GM13976 (cell line): ENCODE measurements around the gene EPRS1.
"Not testable (repeated sequence)": the region's sequence is repeated elsewhere in the genome, so short reads cannot be mapped to it uniquely, and the experiment has no call there.

Source experiments
- DNase-seq: peaks from one replicate; pipeline ENCODE4 v3.0.0; 2012; ENCODE audit warnings: low spot score
- CTCF ChIP-seq: IDR thresholded peaks from 2 replicates; pipeline ENCODE4 v1.5.1; 2012; ENCODE audit warnings: borderline replicate concordance, mild to moderate bottlenecking; ENCODE audit not compliant: insufficient read depth; ENCODE audit errors: extremely low read depth, missing control alignments, control extremely low read depth
- in situ Hi-C: fragments of 300-500 bp; cut with MboI; formaldehyde crosslinking; loops from one replicate; pipeline ENCODE4 v1.12.0; 2022; ENCODE audit warnings: low sequenced_read_pairs, mixed read lengths, inconsistent platforms; ENCODE audit not compliant: unreplicated experiment

EPRS1 gene

GRCh38 chr1:220046052-220046930 is at the start of gene EPRS1:
TSS of gene EPRS1 (minus strand) at chr1:220046505. CDS start at chr1:220046388, 117 bp downstream.
- TF ChIP-seq CTCF: peak; percentile 71
- in situ Hi-C loops: no loop called here

GRCh38 chr1:220094016-220094911 is 48.0 kb upstream of the EPRS1 start, which contains the start of gene IARS2:
TSS of gene IARS2 (plus strand) at chr1:220094132. CDS start at chr1:220094217, 85 bp downstream.
- in situ Hi-C loops: no loop called here
- DNase-seq: peak; percentile 95
- no peak for TF ChIP-seq CTCF

More at GRCh38 chr1:220046052-220046930, at the start of gene EPRS1:
- peak; percentile 95 for DNase-seq

GRCh38 chr1:220093361-220094015 is 47.2 kb upstream of the EPRS1 start:
- in situ Hi-C loops: no loop called here
- no peak for TF ChIP-seq CTCF
- no peak for DNase-seq

GRCh38 chr1:220092694-220093093 is 46.4 kb upstream of the EPRS1 start:
- TF ChIP-seq CTCF: no peak
- DNase-seq: no peak
- in situ Hi-C loops: no loop called here

GRCh38 chr1:220089650-220090556 is 43.6 kb upstream of the EPRS1 start, which contains the start of gene BPNT1:
TSS of gene BPNT1 (minus strand) at chr1:220089788. CDS start at chr1:220079846, 9,942 bp downstream.
- TF ChIP-seq CTCF: no peak
- in situ Hi-C loops: no loop called here

GRCh38 chr1:220086261-220086686 is 40.0 kb upstream of the EPRS1 start:
- peak; percentile 34 for DNase-seq
- TF ChIP-seq CTCF: peak; percentile 56
- in situ Hi-C loops: not testable (repeated sequence)

More at GRCh38 chr1:220089650-220090556, 43.6 kb upstream of the EPRS1 start, which contains the start of gene BPNT1:
- peak; percentile 80 for DNase-seq
